Activated CD4-positive, alpha-beta T cell treated with anti-CD3 and anti-CD28 coated beads for 48 hours (primary cell): ENCODE measurements around the gene TESMIN.

ENCODE experiments used
- DNase-seq: peaks from one replicate; pipeline ENCODE4 v3.0.0-alpha.2; 2020

Gene TESMIN

DNA sequence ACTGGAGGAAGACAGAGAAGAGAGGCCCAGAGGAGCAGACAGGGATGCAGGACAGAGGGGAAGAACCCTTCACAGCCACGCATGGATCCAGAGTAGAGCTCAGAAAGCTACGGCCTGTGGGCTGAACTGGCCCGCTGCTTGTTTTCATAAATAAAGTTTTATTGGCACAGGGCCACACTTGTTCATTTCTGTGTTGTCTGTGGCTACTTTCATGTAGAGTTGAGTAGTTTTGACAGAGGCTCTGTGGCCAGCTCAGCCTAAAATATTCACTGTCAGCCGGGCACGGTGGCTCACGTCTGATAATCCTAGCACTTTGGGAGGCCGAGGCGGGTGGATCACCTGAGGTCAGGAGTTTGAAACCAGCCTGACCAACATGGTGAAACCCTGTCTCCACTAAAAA lies 93.2 kb downstream of the TESMIN start:
- no peak for DNase-seq
